HepG2 (cell line): ENCODE data around the gene ERC1. TPM values are rescaled to one million over a fixed set of nuclear protein-coding genes. Genes with fewer than 3 reads are reported as not detected.

Source experiments
- CHD2 ChIP-seq: IDR thresholded peaks from 2 replicates; pipeline ENCODE4 v1.6.1; 2011; ENCODE audit warnings: low read depth, low read length, improper control_type of control experiment
- HNRNPL ChIP-seq: fragments of 200-400 bp; formaldehyde crosslinking; IDR thresholded peaks from 2 replicates; pipeline ENCODE4 v1.6.1; 2017; ENCODE audit warnings: mild to moderate bottlenecking, low read depth, low read length
- KAT8 ChIP-seq: IDR thresholded peaks from 2 replicates; pipeline ENCODE4 v1.6.1; 2016; ENCODE audit warnings: missing genetic modification reagents, missing compliant biosample characterization
- ZNF510 ChIP-seq: sonication (generic); formaldehyde crosslinking; IDR thresholded peaks from 2 replicates; pipeline ENCODE4 v1.4.0; 2020; ENCODE audit warnings: low read depth, mild to moderate bottlenecking, missing genetic modification reagents
- polyA plus RNA-seq, 8 experiments: library from polyadenylated mRNA; depleted of rRNA in 3 of 8; stranded (reverse) in 7 of 8; unstranded in 1 of 8; fragments of >200 nt; fragmentation: Illumina TruSeq in 4 of 8; extraction: Trizol in 4 of 8; gene quantifications; 2 replicates each; pipeline versions ENCODE4 v1.2.1 to v1.2.3, GENCODE V29; 2011 to 2016; ENCODE audit warnings: low read depth in 4 of 8, missing spikeins in 1 of 8, mixed read lengths in 1 of 8; ENCODE audit not compliant: insufficient read depth in 1 of 8
- total RNA-seq, 5 experiments: library from RNA; depleted of rRNA; stranded (reverse); fragments of >200 nt; fragmentation: Illumina TruSeq; extraction: Trizol; gene quantifications; 2 replicates each; pipeline ENCODE4 v1.2.3, GENCODE V29; 2016; ENCODE audit warnings: low read depth in 1 of 5
- TF ChIP-seq, protein P1 (sequence below): sonication (generic); formaldehyde crosslinking; IDR thresholded peaks from 2 replicates; pipeline ENCODE4 v1.5.0; 2020; ENCODE audit warnings: mild to moderate bottlenecking, missing genetic modification reagents, borderline replicate concordance
- TF ChIP-seq, protein P2 (sequence below): sonication (generic); formaldehyde crosslinking; IDR thresholded peaks from 2 replicates; pipeline ENCODE4 v1.5.0; 2020; ENCODE audit warnings: mild to moderate bottlenecking, low read depth, missing genetic modification reagents, borderline replicate concordance
- TF ChIP-seq, protein P3 (sequence below): sonication (generic); formaldehyde crosslinking; IDR thresholded peaks from 2 replicates; pipeline ENCODE4 v1.4.0; 2020; ENCODE audit warnings: missing genetic modification reagents
- TF ChIP-seq, protein P4 (sequence below): sonication (generic); formaldehyde crosslinking; IDR thresholded peaks from 2 replicates; pipeline ENCODE4 v1.5.0; 2020; ENCODE audit warnings: missing genetic modification reagents
- TF ChIP-seq, protein P5 (sequence below): sonication (generic); formaldehyde crosslinking; IDR thresholded peaks from 2 replicates; pipeline ENCODE4 v1.8.0; 2022; ENCODE audit warnings: mild to moderate bottlenecking, missing genetic modification reagents
- TF ChIP-seq, protein P6 (sequence below): sonication (generic); formaldehyde crosslinking; IDR thresholded peaks from 2 replicates; pipeline ENCODE4 v1.4.0; 2020; ENCODE audit warnings: low read depth, mild to moderate bottlenecking, missing genetic modification reagents

Gene ERC1
- total and polyA plus RNA-seq, 2 of the 13 experiments (the other 11 are each of a cell fraction or from before 2014, with no cell fraction given) = 6.1 to 12.4 TPM

DNA sequence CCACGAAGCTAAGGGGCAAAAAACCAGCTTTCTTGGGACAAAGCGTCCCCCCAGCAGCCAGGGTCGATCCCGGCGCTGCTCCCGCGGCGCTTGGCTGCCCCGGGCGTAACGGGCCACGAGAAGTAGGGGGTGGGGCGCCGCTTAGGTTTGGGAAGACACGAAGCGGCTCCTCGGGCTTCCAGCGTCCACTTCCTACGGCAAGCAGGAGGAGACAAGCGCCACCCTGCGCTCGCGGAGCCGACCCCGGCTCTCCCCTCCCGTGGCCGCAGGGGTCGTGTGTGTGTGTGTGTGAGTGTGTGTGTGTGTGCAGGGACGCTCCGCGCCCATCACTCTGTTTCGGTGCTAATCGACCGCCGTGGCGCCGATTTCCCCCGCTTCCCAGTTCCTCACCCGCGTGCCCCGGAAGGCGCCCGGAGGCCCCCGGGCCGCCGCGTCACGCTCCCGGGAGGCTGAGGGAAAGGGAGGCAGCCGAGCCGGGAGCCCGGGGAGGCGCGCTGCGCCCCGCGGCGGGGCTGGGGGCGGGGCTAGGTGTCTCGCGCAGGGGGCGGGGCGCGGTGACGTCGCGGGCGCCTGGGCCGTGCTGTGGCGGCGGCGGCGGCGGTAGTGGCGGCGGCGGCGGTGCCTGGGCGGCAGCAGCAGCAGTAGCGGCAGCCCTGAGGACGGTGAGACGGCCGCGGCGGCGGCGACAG is at the start of gene ERC1 (continued):
- TF ChIP-seq, protein P1, sequence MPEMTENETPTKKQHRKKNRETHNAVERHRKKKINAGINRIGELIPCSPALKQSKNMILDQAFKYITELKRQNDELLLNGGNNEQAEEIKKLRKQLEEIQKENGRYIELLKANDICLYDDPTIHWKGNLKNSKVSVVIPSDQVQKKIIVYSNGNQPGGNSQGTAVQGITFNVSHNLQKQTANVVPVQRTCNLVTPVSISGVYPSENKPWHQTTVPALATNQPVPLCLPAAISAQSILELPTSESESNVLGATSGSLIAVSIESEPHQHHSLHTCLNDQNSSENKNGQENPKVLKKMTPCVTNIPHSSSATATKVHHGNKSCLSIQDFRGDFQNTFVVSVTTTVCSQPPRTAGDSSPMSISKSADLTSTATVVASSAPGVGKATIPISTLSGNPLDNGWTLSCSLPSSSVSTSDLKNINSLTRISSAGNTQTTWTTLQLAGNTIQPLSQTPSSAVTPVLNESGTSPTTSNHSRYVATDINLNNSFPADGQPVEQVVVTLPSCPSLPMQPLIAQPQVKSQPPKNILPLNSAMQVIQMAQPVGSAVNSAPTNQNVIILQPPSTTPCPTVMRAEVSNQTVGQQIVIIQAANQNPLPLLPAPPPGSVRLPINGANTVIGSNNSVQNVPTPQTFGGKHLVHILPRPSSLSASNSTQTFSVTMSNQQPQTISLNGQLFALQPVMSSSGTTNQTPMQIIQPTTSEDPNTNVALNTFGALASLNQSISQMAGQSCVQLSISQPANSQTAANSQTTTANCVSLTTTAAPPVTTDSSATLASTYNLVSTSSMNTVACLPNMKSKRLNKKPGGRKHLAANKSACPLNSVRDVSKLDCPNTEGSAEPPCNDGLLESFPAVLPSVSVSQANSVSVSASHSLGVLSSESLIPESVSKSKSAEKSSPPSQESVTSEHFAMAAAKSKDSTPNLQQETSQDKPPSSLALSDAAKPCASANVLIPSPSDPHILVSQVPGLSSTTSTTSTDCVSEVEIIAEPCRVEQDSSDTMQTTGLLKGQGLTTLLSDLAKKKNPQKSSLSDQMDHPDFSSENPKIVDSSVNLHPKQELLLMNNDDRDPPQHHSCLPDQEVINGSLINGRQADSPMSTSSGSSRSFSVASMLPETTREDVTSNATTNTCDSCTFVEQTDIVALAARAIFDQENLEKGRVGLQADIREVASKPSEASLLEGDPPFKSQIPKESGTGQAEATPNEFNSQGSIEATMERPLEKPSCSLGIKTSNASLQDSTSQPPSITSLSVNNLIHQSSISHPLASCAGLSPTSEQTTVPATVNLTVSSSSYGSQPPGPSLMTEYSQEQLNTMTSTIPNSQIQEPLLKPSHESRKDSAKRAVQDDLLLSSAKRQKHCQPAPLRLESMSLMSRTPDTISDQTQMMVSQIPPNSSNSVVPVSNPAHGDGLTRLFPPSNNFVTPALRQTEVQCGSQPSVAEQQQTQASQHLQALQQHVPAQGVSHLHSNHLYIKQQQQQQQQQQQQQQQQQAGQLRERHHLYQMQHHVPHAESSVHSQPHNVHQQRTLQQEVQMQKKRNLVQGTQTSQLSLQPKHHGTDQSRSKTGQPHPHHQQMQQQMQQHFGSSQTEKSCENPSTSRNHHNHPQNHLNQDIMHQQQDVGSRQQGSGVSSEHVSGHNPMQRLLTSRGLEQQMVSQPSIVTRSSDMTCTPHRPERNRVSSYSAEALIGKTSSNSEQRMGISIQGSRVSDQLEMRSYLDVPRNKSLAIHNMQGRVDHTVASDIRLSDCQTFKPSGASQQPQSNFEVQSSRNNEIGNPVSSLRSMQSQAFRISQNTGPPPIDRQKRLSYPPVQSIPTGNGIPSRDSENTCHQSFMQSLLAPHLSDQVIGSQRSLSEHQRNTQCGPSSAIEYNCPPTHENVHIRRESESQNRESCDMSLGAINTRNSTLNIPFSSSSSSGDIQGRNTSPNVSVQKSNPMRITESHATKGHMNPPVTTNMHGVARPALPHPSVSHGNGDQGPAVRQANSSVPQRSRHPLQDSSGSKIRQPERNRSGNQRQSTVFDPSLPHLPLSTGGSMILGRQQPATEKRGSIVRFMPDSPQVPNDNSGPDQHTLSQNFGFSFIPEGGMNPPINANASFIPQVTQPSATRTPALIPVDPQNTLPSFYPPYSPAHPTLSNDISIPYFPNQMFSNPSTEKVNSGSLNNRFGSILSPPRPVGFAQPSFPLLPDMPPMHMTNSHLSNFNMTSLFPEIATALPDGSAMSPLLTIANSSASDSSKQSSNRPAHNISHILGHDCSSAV = 0 out of 2 replicates have a peak, but pooled peaks have one; percentile 40
- TF ChIP-seq ZNF510 (CRISPR knock-in tag) = no peak
- TF ChIP-seq CHD2 = peak; percentile 70
- peak; percentile 63; the same call in 1 of the 2 replicates for TF ChIP-seq HNRNPL
- TF ChIP-seq, protein P2, sequence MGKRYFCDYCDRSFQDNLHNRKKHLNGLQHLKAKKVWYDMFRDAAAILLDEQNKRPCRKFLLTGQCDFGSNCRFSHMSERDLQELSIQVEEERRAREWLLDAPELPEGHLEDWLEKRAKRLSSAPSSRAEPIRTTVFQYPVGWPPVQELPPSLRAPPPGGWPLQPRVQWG (CRISPR knock-in tag) = no peak
- TF ChIP-seq, protein P3, sequence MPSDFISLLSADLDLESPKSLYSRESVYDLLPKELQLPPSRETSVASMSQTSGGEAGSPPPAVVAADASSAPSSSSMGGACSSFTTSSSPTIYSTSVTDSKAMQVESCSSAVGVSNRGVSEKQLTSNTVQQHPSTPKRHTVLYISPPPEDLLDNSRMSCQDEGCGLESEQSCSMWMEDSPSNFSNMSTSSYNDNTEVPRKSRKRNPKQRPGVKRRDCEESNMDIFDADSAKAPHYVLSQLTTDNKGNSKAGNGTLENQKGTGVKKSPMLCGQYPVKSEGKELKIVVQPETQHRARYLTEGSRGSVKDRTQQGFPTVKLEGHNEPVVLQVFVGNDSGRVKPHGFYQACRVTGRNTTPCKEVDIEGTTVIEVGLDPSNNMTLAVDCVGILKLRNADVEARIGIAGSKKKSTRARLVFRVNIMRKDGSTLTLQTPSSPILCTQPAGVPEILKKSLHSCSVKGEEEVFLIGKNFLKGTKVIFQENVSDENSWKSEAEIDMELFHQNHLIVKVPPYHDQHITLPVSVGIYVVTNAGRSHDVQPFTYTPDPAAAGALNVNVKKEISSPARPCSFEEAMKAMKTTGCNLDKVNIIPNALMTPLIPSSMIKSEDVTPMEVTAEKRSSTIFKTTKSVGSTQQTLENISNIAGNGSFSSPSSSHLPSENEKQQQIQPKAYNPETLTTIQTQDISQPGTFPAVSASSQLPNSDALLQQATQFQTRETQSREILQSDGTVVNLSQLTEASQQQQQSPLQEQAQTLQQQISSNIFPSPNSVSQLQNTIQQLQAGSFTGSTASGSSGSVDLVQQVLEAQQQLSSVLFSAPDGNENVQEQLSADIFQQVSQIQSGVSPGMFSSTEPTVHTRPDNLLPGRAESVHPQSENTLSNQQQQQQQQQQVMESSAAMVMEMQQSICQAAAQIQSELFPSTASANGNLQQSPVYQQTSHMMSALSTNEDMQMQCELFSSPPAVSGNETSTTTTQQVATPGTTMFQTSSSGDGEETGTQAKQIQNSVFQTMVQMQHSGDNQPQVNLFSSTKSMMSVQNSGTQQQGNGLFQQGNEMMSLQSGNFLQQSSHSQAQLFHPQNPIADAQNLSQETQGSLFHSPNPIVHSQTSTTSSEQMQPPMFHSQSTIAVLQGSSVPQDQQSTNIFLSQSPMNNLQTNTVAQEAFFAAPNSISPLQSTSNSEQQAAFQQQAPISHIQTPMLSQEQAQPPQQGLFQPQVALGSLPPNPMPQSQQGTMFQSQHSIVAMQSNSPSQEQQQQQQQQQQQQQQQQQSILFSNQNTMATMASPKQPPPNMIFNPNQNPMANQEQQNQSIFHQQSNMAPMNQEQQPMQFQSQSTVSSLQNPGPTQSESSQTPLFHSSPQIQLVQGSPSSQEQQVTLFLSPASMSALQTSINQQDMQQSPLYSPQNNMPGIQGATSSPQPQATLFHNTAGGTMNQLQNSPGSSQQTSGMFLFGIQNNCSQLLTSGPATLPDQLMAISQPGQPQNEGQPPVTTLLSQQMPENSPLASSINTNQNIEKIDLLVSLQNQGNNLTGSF (CRISPR knock-in tag) = no peak
- TF ChIP-seq, protein P4, sequence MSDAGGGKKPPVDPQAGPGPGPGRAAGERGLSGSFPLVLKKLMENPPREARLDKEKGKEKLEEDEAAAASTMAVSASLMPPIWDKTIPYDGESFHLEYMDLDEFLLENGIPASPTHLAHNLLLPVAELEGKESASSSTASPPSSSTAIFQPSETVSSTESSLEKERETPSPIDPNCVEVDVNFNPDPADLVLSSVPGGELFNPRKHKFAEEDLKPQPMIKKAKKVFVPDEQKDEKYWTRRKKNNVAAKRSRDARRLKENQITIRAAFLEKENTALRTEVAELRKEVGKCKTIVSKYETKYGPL (CRISPR knock-in tag) = no peak
- TF ChIP-seq, protein P5, sequence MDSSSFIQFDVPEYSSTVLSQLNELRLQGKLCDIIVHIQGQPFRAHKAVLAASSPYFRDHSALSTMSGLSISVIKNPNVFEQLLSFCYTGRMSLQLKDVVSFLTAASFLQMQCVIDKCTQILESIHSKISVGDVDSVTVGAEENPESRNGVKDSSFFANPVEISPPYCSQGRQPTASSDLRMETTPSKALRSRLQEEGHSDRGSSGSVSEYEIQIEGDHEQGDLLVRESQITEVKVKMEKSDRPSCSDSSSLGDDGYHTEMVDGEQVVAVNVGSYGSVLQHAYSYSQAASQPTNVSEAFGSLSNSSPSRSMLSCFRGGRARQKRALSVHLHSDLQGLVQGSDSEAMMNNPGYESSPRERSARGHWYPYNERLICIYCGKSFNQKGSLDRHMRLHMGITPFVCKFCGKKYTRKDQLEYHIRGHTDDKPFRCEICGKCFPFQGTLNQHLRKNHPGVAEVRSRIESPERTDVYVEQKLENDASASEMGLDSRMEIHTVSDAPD (CRISPR knock-in tag) = no peak
- TF ChIP-seq KAT8 (CRISPR knock-in tag) = peak; percentile 71
- TF ChIP-seq, protein P6, sequence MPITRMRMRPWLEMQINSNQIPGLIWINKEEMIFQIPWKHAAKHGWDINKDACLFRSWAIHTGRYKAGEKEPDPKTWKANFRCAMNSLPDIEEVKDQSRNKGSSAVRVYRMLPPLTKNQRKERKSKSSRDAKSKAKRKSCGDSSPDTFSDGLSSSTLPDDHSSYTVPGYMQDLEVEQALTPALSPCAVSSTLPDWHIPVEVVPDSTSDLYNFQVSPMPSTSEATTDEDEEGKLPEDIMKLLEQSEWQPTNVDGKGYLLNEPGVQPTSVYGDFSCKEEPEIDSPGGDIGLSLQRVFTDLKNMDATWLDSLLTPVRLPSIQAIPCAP (CRISPR knock-in tag) = no peak
